ENCODE measurements around the gene ARHGEF26.

Gene ARHGEF26

DNA sequence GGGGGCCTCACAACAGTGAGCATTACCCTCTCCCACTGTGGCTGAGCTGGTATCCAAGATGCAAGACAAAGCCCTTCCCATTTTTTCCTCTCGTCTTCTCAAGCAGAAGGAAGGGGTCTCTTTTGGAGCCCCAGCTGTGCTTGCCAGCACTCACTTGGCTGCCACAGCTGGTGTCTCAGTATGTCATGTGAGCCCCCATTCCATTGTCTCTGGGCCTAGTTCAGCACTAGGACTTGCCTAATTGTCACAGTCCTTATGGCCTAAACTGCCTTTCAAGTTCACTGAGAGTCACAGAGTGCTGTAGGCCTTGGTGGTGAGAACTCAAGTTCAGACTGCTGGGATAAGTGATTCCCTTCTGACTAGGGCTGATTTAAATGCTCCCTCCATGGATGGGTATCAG, 89.8 kb downstream of the ARHGEF26 start:
- H3K27ac ChIP-seq (ENCODE audit: low read length, poor library complexity, severe bottlenecking), result no peak overlapping the region
- 92% methylated on average over 1 of the region's 1 CpG for WGBS
- H3K79me1 ChIP-seq (replicated peaks; ENCODE audit: low read length, poor library complexity, severe bottlenecking), result no peaks in the 10 kb centered on the region
- no peak overlapping the region for H2AFZ ChIP-seq (ENCODE audit: low read depth, low read length)
- no peak overlapping the region for H3K23ac ChIP-seq (ENCODE audit: low read length in 2 of 2)
- no peak overlapping the region for H2BK15ac ChIP-seq (ENCODE audit: low read depth, poor library complexity, severe bottlenecking)
- no peak overlapping the region for H2BK5ac ChIP-seq (ENCODE audit: low read depth, low read length, poor library complexity, severe bottlenecking)
- H3K4me1 ChIP-seq (ENCODE audit: control insufficient read depth, insufficient read depth, low read depth, low read length), result no peaks in the 10 kb centered on the region
- no peak overlapping the region for H3K14ac ChIP-seq (ENCODE audit: low read length in 2 of 2)
- H3K9ac ChIP-seq (ENCODE audit: low read length), result no peak overlapping the region
- H3K4me2 ChIP-seq (ENCODE audit: low read length, poor library complexity, severe bottlenecking), result no peak overlapping the region
- H4K8ac ChIP-seq (ENCODE audit: low read length), result no peak overlapping the region
- no peak overlapping the region for H4K91ac ChIP-seq (ENCODE audit: low read length)
- H3K4me3 ChIP-seq (ENCODE audit: insufficient read depth in 1 of 2, low read depth in 1 of 2, low read length in 2 of 2), result no peak overlapping the region
- no peak overlapping the region for H3K18ac ChIP-seq (ENCODE audit: low read depth in 1 of 2, low read length in 2 of 2)
- no peak overlapping the region for H3K4ac ChIP-seq (ENCODE audit: low read depth in 1 of 2, low read length in 2 of 2)
- H2AK5ac ChIP-seq (ENCODE audit: low read length, severe bottlenecking), result no peak overlapping the region
- H3K9me3 ChIP-seq (ENCODE audit: control insufficient read depth, low read length), result no peaks in the 10 kb centered on the region
- no peak overlapping the region for H2BK120ac ChIP-seq (ENCODE audit: low read depth, low read length)
- H3K36me3 ChIP-seq (ENCODE audit: control insufficient read depth in 1 of 2, insufficient read depth in 2 of 2, low read depth in 1 of 2, low read length in 2 of 2), result no peaks in the 10 kb centered on the region
- no peak for DNase-seq
- H3K27me3 ChIP-seq (ENCODE audit: control insufficient read depth in 1 of 2, insufficient read depth in 1 of 2, low read length in 2 of 2), result no peaks in the 10 kb centered on the region
- H2BK12ac ChIP-seq (ENCODE audit: low read length in 2 of 2), result no peak overlapping the region

DNA sequence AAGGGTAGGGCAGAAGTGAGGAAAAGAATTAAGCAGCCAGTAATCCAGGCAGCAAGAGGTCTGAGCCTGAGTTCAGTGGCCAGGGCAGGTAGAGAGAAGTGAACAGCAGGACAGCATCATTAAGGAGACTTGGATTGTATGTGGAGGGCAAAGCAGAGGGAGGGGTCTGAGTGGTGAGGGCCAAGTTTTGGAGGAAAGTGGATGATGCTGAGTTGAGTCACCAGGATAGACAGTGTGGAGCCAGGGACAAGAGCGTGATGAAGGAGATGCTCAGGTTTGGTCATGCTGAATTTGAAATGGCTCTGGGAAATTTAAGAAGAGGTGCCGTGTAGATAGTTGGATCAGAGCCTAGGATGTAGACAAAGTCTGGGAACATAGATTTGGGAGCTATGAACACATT, 93.1 kb downstream of the ARHGEF26 start:
- H3K4me2 ChIP-seq (ENCODE audit: low read length, poor library complexity, severe bottlenecking), result no peak overlapping the region
- H3K9ac ChIP-seq (ENCODE audit: low read length), result no peak overlapping the region
- no peak overlapping the region for H4K8ac ChIP-seq (ENCODE audit: low read length)
- no peaks in the 10 kb centered on the region for H3K79me1 ChIP-seq (replicated peaks; ENCODE audit: low read length, poor library complexity, severe bottlenecking)
- no peak overlapping the region for H2BK120ac ChIP-seq (ENCODE audit: low read depth, low read length)
- no peak overlapping the region for H3K4me3 ChIP-seq (ENCODE audit: insufficient read depth in 1 of 2, low read depth in 1 of 2, low read length in 2 of 2)
- no peak overlapping the region for H3K4ac ChIP-seq (ENCODE audit: low read depth in 1 of 2, low read length in 2 of 2)
- no peak overlapping the region for H3K23ac ChIP-seq (ENCODE audit: low read length in 2 of 2)
- no peaks in the 10 kb centered on the region for H3K4me1 ChIP-seq (ENCODE audit: control insufficient read depth, insufficient read depth, low read depth, low read length)
- H2AFZ ChIP-seq (ENCODE audit: low read depth, low read length), result no peak overlapping the region
- H2BK12ac ChIP-seq (ENCODE audit: low read length in 2 of 2), result no peak overlapping the region
- H2BK5ac ChIP-seq (ENCODE audit: low read depth, low read length, poor library complexity, severe bottlenecking), result no peak overlapping the region
- no peak for DNase-seq
- H2BK15ac ChIP-seq (ENCODE audit: low read depth, poor library complexity, severe bottlenecking), result no peak overlapping the region
- no peak overlapping the region for H4K91ac ChIP-seq (ENCODE audit: low read length)
- H3K9me3 ChIP-seq (ENCODE audit: control insufficient read depth, low read length), result no peaks in the 10 kb centered on the region
- WGBS, result 90% methylated on average over 2 of the region's 2 CpGs
- H3K27ac ChIP-seq (ENCODE audit: low read length, poor library complexity, severe bottlenecking), result no peak overlapping the region
- no peaks in the 10 kb centered on the region for H3K27me3 ChIP-seq (ENCODE audit: control insufficient read depth in 1 of 2, insufficient read depth in 1 of 2, low read length in 2 of 2)
- no peak overlapping the region for H3K18ac ChIP-seq (ENCODE audit: low read depth in 1 of 2, low read length in 2 of 2)
- no peak overlapping the region for H2AK5ac ChIP-seq (ENCODE audit: low read length, severe bottlenecking)
- H3K14ac ChIP-seq (ENCODE audit: low read length in 2 of 2), result no peak overlapping the region
- no peaks in the 10 kb centered on the region for H3K36me3 ChIP-seq (ENCODE audit: control insufficient read depth in 1 of 2, insufficient read depth in 2 of 2, low read depth in 1 of 2, low read length in 2 of 2)

DNA sequence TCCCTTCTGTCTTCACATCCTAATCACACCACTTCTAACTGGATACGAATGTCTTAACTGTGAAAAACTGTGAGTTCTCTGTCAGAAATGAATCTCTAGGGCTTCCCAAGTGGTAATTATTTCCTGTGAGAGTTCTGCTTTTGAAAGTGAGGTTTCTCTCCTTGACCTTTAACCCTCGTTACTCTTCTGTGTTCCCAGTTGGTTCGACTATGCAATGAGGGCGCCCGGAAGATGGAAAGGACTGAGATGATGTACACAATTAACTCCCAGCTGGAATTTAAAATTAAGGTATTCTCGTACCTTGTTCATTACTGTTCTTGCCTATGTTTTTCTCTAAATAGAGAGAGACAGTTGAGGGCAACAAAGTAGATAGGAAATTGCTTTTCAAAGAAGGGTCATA, 96.5 kb downstream of the ARHGEF26 start:
- Histone ChIP-seq H3K23ac (ENCODE audit: low read length in 2 of 2) (no peak overlapping the region), H3K4ac (ENCODE audit: low read depth in 1 of 2, low read length in 2 of 2) (no peak overlapping the region), H3K18ac (ENCODE audit: low read depth in 1 of 2, low read length in 2 of 2) (no peak overlapping the region), H2BK120ac (ENCODE audit: low read depth, low read length) (no peak overlapping the region), H3K36me3 (ENCODE audit: control insufficient read depth in 1 of 2, insufficient read depth in 2 of 2, low read depth in 1 of 2, low read length in 2 of 2) (no peaks in the 10 kb centered on the region), H2AK5ac (ENCODE audit: low read length, severe bottlenecking) (no peak overlapping the region), H3K9me3 (ENCODE audit: control insufficient read depth, low read length) (no peaks in the 10 kb centered on the region), H3K27me3 (ENCODE audit: control insufficient read depth in 1 of 2, insufficient read depth in 1 of 2, low read length in 2 of 2) (no peaks in the 10 kb centered on the region), H3K27ac (ENCODE audit: low read length, poor library complexity, severe bottlenecking) (no peak overlapping the region), H3K14ac (ENCODE audit: low read length in 2 of 2) (no peak overlapping the region), H4K8ac (ENCODE audit: low read length) (no peak overlapping the region), H3K4me1 (ENCODE audit: control insufficient read depth, insufficient read depth, low read depth, low read length) (no peaks in the 10 kb centered on the region), H3K4me3 (ENCODE audit: insufficient read depth in 1 of 2, low read depth in 1 of 2, low read length in 2 of 2) (no peak overlapping the region), H2BK5ac (ENCODE audit: low read depth, low read length, poor library complexity, severe bottlenecking) (no peak overlapping the region), H3K79me1 (replicated peaks; ENCODE audit: low read length, poor library complexity, severe bottlenecking) (no peaks in the 10 kb centered on the region), H3K4me2 (ENCODE audit: low read length, poor library complexity, severe bottlenecking) (no peak overlapping the region), H2BK15ac (ENCODE audit: low read depth, poor library complexity, severe bottlenecking) (no peak overlapping the region), H2BK12ac (ENCODE audit: low read length in 2 of 2) (no peak overlapping the region), H4K91ac (ENCODE audit: low read length) (no peak overlapping the region), H3K9ac (ENCODE audit: low read length) (no peak overlapping the region), H2AFZ (ENCODE audit: low read depth, low read length) (no peak overlapping the region)
- no peak for DNase-seq
- WGBS, result 22% methylated on average over 3 of the region's 6 CpGs

DNA sequence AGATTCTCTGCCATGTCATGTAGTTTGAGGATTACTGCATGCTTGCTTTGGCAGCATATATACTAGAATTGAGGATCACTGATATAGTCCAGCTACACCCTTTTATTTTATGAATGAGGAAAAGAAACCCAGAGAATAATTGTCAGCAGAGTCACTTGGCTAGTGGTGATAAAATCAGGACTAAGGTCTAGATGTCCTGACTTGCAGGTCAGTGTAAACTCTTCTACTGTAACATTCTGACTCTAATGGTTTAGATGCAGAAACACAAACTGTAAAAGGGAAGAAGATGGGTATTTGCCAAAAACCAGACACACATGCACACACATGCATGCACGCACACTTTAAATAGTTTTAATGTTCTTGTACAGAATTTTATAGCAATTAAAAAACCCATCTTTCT, 97.5 kb downstream of the ARHGEF26 start:
- no peak overlapping the region for H2AK5ac ChIP-seq (ENCODE audit: low read length, severe bottlenecking)
- no peak overlapping the region for H3K9ac ChIP-seq (ENCODE audit: low read length)
- H2BK120ac ChIP-seq (ENCODE audit: low read depth, low read length), result no peak overlapping the region
- no peaks in the 10 kb centered on the region for H3K4me1 ChIP-seq (ENCODE audit: control insufficient read depth, insufficient read depth, low read depth, low read length)
- H3K79me1 ChIP-seq (replicated peaks; ENCODE audit: low read length, poor library complexity, severe bottlenecking), result no peaks in the 10 kb centered on the region
- H2AFZ ChIP-seq (ENCODE audit: low read depth, low read length), result no peak overlapping the region
- H3K4me3 ChIP-seq (ENCODE audit: insufficient read depth in 1 of 2, low read depth in 1 of 2, low read length in 2 of 2), result no peak overlapping the region
- no peaks in the 10 kb centered on the region for H3K27me3 ChIP-seq (ENCODE audit: control insufficient read depth in 1 of 2, insufficient read depth in 1 of 2, low read length in 2 of 2)
- no peaks in the 10 kb centered on the region for H3K36me3 ChIP-seq (ENCODE audit: control insufficient read depth in 1 of 2, insufficient read depth in 2 of 2, low read depth in 1 of 2, low read length in 2 of 2)
- no peak overlapping the region for H3K4me2 ChIP-seq (ENCODE audit: low read length, poor library complexity, severe bottlenecking)
- H2BK12ac ChIP-seq (ENCODE audit: low read length in 2 of 2), result no peak overlapping the region
- no peak overlapping the region for H4K8ac ChIP-seq (ENCODE audit: low read length)
- H3K4ac ChIP-seq (ENCODE audit: low read depth in 1 of 2, low read length in 2 of 2), result no peak overlapping the region
- H3K18ac ChIP-seq (ENCODE audit: low read depth in 1 of 2, low read length in 2 of 2), result no peak overlapping the region
- no peak overlapping the region for H3K27ac ChIP-seq (ENCODE audit: low read length, poor library complexity, severe bottlenecking)
- no peak overlapping the region for H4K91ac ChIP-seq (ENCODE audit: low read length)
- H3K23ac ChIP-seq (ENCODE audit: low read length in 2 of 2), result no peak overlapping the region
- DNase-seq, result no peak
- no peak overlapping the region for H3K14ac ChIP-seq (ENCODE audit: low read length in 2 of 2)
- no peak overlapping the region for H2BK15ac ChIP-seq (ENCODE audit: low read depth, poor library complexity, severe bottlenecking)
- H2BK5ac ChIP-seq (ENCODE audit: low read depth, low read length, poor library complexity, severe bottlenecking), result no peak overlapping the region
- WGBS, result no CpG with 5 or more reads among the region's 1 CpG
- H3K9me3 ChIP-seq (ENCODE audit: control insufficient read depth, low read length), result no peaks in the 10 kb centered on the region

Measured in mesenchymal stem cell (in vitro differentiated cells and primary cell).